ENCODE results near the gene SMOC1.

SMOC1 gene

GRCh38 chr14:69865701-69866365 is 13.4 kb upstream of the SMOC1 start:
- DNase-seq, result no peak

- no peak for DNase-seq
These were observed 10.8 kb upstream of the SMOC1 start for GRCh38 chr14:69868363-69868963.

- no peak for DNase-seq
These were observed 8.6 kb upstream of the SMOC1 start for GRCh38 chr14:69870613-69871012.

GRCh38 chr14:69873877-69874780 is 5.1 kb upstream of the SMOC1 start:
- no peak for DNase-seq

GRCh38 chr14:69876221-69876847 is 2.9 kb upstream of the SMOC1 start:
- DNase-seq, result no peak

- DNase-seq, result no peak
These were observed 2.3 kb upstream of the SMOC1 start for GRCh38 chr14:69876848-69877306.

- no peak for DNase-seq
These were observed 1.7 kb upstream of the SMOC1 start for GRCh38 chr14:69877492-69877891.

GRCh38 chr14:69878251-69878650 is 965 bp upstream of the SMOC1 start:
- DNase-seq, result no peak

GRCh38 chr14:69880044-69880487 is 850 bp downstream of the SMOC1 start:
- no peak for DNase-seq

- no peak for DNase-seq
These were observed 1.7 kb downstream of the SMOC1 start for GRCh38 chr14:69880893-69881292.

GRCh38 chr14:69882116-69882864 is 3.1 kb downstream of the SMOC1 start:
- no peak for DNase-seq

GRCh38 chr14:69882915-69883314 is 3.7 kb downstream of the SMOC1 start:
- DNase-seq, result no peak

GRCh38 chr14:69886453-69887242 is 7.4 kb downstream of the SMOC1 start:
- no peak for DNase-seq

- DNase-seq, result no peak
These were observed 8.8 kb downstream of the SMOC1 start for GRCh38 chr14:69887740-69888657.

GRCh38 chr14:69891422-69891821 is 12.2 kb downstream of the SMOC1 start:
- DNase-seq, result no peak

GRCh38 chr14:69895109-69895508 is 15.9 kb downstream of the SMOC1 start:
- DNase-seq, result no peak

GRCh38 chr14:69896080-69896479 is 16.9 kb downstream of the SMOC1 start:
- no peak for DNase-seq

- DNase-seq, result no peak
These were observed 17.8 kb downstream of the SMOC1 start for GRCh38 chr14:69896972-69897371.

- DNase-seq, result no peak
These were observed 21.4 kb downstream of the SMOC1 start for GRCh38 chr14:69900603-69901002.

Measured in kidney glomerular epithelial cell (primary cell).